ENCODE results near the gene PITPNC1.
A peak's percentile ranks its signal among the peaks of the same experiment; 100 is the strongest.

The PITPNC1 gene

DNA sequence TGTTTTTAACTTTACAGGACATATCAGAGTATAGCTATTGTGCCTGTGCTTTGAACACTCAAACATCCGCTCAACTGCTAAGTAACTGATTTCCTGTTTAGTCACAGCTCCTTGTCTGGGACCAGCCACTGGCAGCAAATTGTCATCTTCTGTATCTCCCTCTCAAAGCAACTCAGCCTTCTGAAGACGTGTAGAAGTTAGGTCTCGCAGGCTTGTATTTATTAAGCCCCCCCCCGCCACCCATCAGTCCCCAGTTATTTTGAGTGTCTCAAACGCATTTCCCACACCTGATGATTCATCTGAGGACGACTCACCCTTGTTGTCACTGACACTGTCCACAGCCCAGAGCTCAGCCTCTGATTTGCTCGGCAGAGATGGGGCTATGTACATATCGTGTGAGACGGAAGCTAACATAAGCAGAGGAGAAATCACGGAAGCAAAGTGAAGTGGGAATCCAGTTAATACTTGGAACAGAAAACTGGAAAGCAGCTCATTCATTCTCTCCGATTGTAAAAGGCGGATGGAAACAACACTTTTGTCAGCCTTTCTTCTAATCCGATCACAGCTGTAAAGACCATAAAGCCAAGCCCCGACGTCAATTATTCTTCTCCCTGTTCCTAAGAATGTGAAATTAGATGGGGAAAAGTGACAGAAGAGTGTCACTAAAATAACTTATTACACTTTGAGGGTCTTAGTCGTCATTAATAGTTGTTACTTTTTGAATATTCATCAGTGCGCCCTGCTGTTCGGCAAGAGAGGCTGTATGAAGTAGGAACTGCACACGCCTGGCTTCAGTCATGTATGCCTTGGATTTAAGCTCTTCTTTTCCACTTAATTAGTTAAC lies 64.2 kb downstream of the PITPNC1 start:
- H3K4me3 Mint-ChIP-seq: peak overlapping the region; percentile 85
- H3K36me3 Mint-ChIP-seq (ENCODE audit: low read depth): peaks cover 3% of the 10 kb centered on the region
- no peaks in the 10 kb centered on the region for H3K27me3 Mint-ChIP-seq
- DNase-seq: peak; percentile 62
- no peaks in the 10 kb centered on the region for H3K9me3 Mint-ChIP-seq
- peaks cover 86% of the 10 kb centered on the region for H3K4me1 Mint-ChIP-seq
- peak; percentile 97 for ATAC-seq
- H3K27ac Mint-ChIP-seq: peak overlapping the region; percentile 94

DNA sequence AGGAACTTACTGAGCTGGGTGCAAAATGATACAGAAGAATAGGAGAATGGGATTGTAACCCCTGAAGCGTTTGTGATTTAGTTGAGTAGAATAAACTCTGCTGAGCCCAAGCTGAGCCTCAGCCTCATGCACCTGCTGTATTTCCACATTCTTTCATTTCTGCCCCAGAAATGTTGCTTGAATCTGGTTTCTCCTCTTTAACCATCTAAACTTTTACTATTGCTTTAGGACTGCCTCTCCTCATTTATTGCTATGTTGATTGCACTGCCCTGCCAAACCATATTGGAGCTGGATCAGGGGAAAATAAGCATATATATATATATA lies 64.8 kb downstream of the PITPNC1 start:
- peaks cover 82% of the 10 kb centered on the region for H3K4me1 Mint-ChIP-seq
- peak overlapping the region; percentile 94 for H3K27ac Mint-ChIP-seq
- H3K9me3 Mint-ChIP-seq: no peaks in the 10 kb centered on the region
- H3K4me3 Mint-ChIP-seq: peak overlapping the region; percentile 85
- DNase-seq (no peak), ATAC-seq (no peak)
- peaks cover 3% of the 10 kb centered on the region for H3K36me3 Mint-ChIP-seq (ENCODE audit: low read depth)
- H3K27me3 Mint-ChIP-seq: no peaks in the 10 kb centered on the region

DNA sequence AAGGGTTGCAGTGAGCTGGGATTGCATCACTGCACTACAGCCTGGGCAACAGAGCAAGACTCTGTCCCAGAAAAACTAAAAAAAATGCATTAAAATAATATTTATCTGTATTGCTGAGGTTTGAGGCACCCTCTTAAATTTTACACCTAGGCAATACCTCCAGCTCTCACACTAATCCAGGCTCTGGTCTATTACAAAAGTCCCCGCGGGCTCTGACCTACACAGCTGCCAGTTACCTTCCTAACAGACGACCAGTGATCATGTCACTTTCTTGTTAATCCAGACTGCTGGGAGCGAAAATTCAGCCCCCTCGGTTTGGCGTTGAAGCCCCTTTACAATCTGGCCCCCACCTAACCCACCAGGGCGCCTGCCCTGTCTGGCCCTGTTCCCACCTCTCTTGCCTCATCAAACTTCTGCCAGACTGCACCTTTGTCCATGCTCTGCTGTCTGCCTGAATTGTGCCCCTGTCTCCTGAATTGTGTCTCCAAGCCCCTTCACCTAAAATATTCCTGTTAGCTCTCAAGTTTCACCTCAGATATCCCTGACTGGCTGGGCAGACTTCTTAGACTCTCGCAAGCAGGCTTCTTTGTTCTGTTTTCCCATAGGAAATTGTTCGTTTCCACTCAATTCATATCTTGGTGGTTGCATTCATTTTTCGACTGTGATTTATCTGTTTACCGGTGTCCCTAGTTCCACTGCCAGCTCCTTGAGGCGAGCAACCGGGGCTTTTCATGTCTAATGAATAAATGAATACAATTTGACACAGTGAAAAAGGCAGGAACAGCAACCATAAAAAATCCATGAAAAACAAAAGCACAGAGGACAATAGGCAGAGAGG lies 65.9 kb downstream of the PITPNC1 start:
- DNase-seq (no peak), ATAC-seq (no peak)
- Mint-ChIP-seq H3K4me3 (no peak overlapping the region), H3K9me3 (no peaks in the 10 kb centered on the region), H3K27ac (peak overlapping the region; percentile 84), H3K27me3 (no peaks in the 10 kb centered on the region), H3K4me1 (peaks cover 76% of the 10 kb centered on the region), H3K36me3 (ENCODE audit: low read depth) (peaks cover 3% of the 10 kb centered on the region)

DNA sequence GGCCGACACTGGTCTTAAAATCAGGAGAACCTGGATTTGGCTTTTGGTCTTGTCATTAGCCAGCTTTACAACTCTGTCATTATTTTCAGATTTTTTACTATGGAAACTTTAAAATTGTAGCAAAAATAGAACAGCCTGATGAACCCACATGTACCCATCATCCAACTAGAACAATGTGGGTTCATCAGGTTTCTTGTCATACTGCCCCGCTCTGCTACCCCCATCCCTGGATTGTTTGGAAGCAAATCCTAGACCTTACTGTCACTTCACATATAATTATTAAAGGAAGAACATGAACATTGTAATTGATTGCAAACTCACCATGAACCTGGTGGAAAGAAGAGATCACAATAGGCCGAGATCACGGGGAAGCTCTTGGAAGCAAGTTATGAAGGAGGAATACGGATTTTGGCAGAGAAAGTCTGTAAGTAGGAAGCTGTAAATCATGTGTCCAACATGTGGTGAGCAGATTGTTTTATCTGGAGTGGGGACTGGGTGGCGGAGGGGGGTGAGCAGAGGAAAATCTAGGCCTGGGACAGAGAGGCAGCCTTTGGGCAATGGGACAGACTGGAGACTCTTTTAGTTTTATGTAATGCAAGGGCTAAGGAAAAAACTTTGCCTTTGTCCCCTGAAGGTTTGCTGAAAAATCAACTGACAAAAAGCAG lies 67.0 kb downstream of the PITPNC1 start:
- ATAC-seq (no peak), DNase-seq (no peak)
- Mint-ChIP-seq H3K27me3 (no peaks in the 10 kb centered on the region), H3K27ac (peak overlapping the region; percentile 20), H3K4me1 (peaks cover 77% of the 10 kb centered on the region), H3K36me3 (ENCODE audit: low read depth) (peaks cover 3% of the 10 kb centered on the region), H3K4me3 (no peak overlapping the region), H3K9me3 (no peaks in the 10 kb centered on the region)

DNA sequence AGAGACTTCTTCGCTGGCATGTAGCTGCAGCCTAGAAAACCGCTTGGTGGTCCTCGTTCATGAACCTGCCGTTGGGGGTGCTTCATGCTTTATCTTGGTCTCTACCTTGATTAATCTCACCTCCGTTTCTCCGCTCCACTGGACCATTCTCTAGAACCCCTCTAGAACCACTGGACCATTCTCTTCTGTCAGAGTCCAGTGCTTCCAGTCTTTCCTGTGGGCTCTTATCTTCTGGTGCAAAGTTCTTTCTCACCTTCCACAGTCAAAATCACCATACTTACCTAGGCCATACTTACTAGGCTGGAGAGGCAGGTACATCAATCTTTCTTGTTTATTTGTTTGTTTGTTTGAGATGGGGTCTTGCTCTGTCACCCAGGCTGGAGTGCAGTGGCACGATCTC lies 71.4 kb downstream of the PITPNC1 start:
- Mint-ChIP-seq H3K27ac (no peak overlapping the region), H3K27me3 (no peaks in the 10 kb centered on the region), H3K36me3 (ENCODE audit: low read depth) (peaks cover 6% of the 10 kb centered on the region), H3K4me1 (peaks cover 84% of the 10 kb centered on the region), H3K4me3 (no peak overlapping the region), H3K9me3 (no peaks in the 10 kb centered on the region)
- ATAC-seq (no peak), DNase-seq (no peak)

DNA sequence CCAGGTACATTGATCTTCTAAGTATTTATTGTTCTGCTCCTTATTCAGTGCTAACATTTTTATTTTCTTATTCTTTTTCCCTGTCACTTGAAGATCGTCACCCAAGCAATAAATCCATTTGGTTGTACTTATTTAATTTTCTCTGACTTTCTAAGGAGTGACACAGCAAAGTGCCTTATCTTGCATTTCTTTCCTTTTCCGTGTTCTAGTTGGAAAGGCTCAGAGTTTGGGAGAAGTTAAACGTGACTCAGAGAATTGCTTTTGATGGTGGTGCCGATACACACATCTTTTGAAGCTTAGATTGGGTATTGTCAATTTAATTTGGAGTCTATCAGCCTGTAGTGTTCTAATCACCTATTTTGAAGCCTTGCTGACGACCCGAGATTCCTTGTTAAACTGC lies 72.0 kb downstream of the PITPNC1 start:
- H3K27me3 Mint-ChIP-seq: no peaks in the 10 kb centered on the region
- no peaks in the 10 kb centered on the region for H3K9me3 Mint-ChIP-seq
- H3K27ac Mint-ChIP-seq: peak overlapping the region; percentile 98
- H3K4me1 Mint-ChIP-seq: peaks cover 83% of the 10 kb centered on the region
- ATAC-seq: no peak
- no peak for DNase-seq
- peak overlapping the region; percentile 68 for H3K4me3 Mint-ChIP-seq
- peaks cover 5% of the 10 kb centered on the region for H3K36me3 Mint-ChIP-seq (ENCODE audit: low read depth)

DNA sequence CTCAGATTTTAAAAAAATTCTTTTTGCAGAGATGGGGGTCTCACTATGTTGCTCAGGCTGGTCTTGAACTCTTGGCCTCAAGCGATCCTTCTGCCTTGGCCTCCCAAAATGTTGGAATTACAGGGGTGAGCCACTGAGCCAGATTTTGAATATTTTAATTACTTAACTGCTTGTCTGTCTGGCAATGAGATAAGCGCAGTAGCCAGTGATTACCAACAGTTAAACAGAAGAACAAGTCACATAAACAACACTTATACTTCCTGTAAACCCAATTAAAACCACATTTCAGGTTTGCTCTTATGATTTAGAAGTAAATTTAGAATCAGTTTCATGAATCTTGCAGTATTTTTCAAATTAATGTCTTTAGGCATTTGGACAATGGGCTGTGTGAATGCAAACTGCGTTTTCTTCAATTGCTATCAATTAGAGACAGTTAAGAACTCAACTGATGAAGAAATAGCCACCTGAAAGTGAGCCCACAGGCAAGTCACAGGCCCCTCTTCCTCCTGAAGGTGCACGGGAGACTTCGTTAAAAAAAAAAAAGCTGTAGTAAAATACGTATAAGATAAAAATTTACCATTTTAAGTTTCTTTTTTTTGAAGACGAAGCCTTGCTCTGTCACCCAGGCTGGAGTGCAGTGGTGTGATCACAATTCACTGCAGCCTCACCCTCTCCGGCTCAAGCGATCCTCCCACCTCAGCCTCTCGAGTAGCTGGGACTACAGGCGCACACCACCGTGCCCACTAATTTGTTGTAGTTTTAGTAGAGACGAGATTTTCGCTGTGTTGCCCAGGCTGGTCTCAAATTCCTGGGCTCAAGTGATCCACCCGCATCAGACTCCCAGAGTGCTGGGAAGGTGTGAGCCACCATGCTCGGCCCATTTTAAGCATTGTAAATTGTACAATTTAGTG lies 73.0 kb downstream of the PITPNC1 start:
- no peak for DNase-seq
- Mint-ChIP-seq H3K27me3 (no peaks in the 10 kb centered on the region), H3K4me3 (peak overlapping the region; percentile 68), H3K27ac (peak overlapping the region; percentile 98), H3K4me1 (peaks cover 84% of the 10 kb centered on the region), H3K9me3 (no peaks in the 10 kb centered on the region), H3K36me3 (ENCODE audit: low read depth) (peaks cover 3% of the 10 kb centered on the region)
- no peak for ATAC-seq

DNA sequence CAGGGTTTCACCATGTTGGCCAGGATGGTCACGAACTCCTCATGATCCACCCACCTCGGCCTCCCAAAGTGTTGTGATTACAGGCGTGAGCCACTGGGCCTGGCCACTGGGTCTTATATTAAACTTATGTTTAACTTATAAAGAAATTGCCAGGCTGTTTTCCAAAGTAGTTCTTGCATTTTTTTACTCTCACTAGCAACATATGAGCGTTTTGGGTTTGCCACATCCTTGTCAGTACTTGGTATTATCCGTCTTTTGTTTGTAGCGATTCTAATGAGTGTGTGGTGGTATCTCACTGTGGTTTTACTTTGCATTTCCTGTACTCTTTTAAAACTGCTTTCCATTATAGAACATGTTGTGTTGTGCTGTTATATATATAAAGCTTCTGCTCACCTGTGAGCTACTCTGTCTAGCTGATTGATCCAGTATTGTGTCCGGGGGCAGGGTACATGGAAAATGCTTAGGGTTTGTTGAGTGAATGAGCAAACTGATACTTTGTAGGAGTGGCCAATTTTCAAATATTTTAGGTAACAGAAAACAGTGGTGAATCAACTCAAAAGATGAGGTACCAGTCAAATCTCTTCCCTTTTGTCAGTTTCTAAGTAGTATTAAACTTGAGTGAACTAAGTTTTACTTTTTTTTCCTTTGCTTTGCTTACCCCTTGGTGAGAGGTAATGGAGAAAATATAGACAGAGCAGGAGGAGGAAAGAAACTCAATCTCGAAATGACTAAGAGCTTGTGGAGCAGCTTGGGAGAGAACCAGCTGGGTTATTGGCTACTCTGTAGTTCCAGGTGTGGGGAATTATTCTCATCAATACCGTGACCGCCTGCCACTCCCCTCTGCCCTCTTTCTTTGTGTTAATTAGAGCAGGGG lies 75.8 kb downstream of the PITPNC1 start:
- Mint-ChIP-seq H3K4me1 (peaks cover 88% of the 10 kb centered on the region), H3K36me3 (ENCODE audit: low read depth) (peaks cover 12% of the 10 kb centered on the region), H3K27me3 (no peaks in the 10 kb centered on the region), H3K4me3 (peak overlapping the region; percentile 76), H3K9me3 (peaks cover 8% of the 10 kb centered on the region), H3K27ac (peak overlapping the region; percentile 98)
- peak; percentile 84 for ATAC-seq
- DNase-seq: no peak

DNA sequence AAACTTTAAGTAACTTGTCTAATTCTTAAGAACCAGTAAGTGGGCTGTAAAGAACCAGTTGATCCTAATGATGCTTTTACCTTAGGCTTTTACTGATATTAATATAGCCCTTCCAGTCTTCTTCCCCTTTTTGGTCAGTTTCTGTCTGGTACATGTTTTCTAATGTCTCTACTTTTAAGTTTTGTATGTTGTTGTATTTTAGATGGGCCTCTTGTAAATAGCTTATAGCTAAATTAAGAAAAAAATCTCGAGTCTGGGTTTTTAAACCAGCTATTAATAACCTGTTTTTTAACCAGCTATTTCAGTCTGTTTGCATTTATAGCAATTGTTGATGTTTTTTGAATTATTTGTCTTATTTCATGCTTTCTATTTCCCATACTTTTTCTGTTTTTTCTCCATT lies 79.0 kb downstream of the PITPNC1 start:
- H3K4me1 Mint-ChIP-seq: peaks cover 81% of the 10 kb centered on the region
- no peak for DNase-seq
- peaks cover 23% of the 10 kb centered on the region for H3K36me3 Mint-ChIP-seq (ENCODE audit: low read depth)
- H3K27ac Mint-ChIP-seq: peak overlapping the region; percentile 26
- no peaks in the 10 kb centered on the region for H3K27me3 Mint-ChIP-seq
- peaks cover 16% of the 10 kb centered on the region for H3K9me3 Mint-ChIP-seq
- no peak overlapping the region for H3K4me3 Mint-ChIP-seq
- ATAC-seq: no peak

DNA sequence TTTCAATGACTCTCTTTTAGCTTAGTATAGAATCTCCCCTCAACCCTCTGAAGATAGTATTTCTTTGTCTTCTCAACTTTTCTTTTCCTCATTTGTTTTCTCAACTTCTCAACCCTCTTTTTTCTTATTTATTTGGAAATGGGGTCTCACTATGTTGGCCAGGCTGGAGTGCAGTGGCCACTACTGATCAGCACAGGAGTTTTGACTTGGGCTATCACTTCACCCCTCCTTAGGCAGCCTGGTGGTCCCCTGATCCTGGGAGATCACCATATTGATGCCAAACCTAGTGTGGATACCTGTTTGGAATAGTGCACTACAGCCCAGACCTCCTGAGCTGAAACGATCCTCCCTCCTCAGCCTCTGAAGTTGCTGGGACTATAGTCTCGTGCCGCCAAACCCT lies 79.8 kb downstream of the PITPNC1 start:
- ATAC-seq: no peak
- DNase-seq: no peak
- H3K4me3 Mint-ChIP-seq: no peak overlapping the region
- peaks cover 23% of the 10 kb centered on the region for H3K36me3 Mint-ChIP-seq (ENCODE audit: low read depth)
- H3K4me1 Mint-ChIP-seq: peaks cover 81% of the 10 kb centered on the region
- no peaks in the 10 kb centered on the region for H3K27me3 Mint-ChIP-seq
- peak overlapping the region; percentile 26 for H3K27ac Mint-ChIP-seq
- peaks cover 16% of the 10 kb centered on the region for H3K9me3 Mint-ChIP-seq

DNA sequence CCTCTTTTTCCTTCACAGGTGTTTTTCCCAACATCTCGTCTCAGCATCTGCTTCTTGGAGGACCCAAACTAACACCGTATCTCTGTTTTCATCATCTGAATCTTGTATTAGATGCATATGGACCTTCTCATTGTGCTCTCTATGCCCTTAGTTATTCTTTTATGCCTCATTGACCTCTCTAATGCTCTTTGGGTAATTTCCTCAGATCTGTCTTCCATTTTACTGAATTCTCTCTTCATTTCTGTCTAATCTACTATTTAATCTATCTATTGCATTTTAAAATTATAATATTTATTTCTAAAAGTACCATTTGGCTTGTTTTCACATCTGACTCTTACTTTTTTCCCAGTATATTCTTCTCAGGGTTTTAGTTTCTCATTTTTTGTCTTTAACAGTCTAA lies 81.1 kb downstream of the PITPNC1 start:
- DNase-seq (no peak), ATAC-seq (no peak)
- H3K27ac Mint-ChIP-seq: peak overlapping the region; percentile 40
- no peak overlapping the region for H3K4me3 Mint-ChIP-seq
- no peaks in the 10 kb centered on the region for H3K27me3 Mint-ChIP-seq
- peaks cover 16% of the 10 kb centered on the region for H3K9me3 Mint-ChIP-seq
- H3K4me1 Mint-ChIP-seq: peaks cover 78% of the 10 kb centered on the region
- H3K36me3 Mint-ChIP-seq (ENCODE audit: low read depth): peaks cover 22% of the 10 kb centered on the region

DNA sequence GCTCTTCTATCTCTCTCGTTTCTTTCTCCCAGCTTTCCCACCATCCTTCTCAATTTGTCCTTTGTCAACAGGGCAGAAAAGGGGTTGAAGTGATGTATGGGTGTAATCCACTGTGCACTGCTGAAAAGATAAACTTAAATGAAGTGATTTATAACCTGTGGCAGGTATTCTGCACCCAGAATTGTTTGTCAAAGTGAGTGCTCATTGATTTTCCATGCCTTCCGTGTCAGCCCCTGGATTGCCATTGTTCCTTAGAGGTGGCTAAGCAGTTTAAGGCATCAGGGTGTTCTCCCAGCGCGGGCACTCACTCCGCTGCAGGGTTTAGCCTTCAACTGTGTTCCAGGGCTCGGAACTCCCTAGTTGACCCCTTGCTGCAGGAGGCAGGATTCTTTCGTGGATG lies 82.9 kb downstream of the PITPNC1 start:
- H3K36me3 Mint-ChIP-seq (ENCODE audit: low read depth): peaks cover 23% of the 10 kb centered on the region
- peak overlapping the region; percentile 59 for H3K27ac Mint-ChIP-seq
- peaks cover 79% of the 10 kb centered on the region for H3K4me1 Mint-ChIP-seq

DNA sequence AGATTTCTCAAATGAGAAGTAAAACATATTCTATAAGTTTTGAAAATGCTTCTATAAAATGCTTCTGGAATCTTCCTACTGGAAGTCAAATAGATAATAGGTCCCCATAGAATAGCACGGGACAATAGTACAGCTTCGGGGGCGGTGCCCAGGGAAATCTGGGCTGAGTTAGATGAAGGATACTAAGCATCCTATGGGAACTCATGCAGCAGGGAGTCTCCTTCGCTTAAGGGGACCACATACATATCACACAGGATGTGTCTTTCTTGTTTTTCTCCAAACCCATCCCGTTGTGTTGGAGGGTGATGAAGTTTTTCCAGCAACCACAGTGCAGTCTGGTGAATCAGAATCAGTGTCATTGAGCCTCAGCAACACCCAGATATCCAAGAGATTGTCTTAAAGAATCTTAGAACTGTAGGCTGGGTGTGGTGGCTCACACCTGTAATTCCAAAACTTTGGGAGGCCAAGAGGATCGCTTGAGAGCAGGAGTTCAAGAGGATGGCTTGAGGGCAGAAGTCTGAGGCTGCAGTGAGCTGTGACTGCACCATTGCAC lies 84.2 kb downstream of the PITPNC1 start:
- peaks cover 23% of the 10 kb centered on the region for H3K36me3 Mint-ChIP-seq (ENCODE audit: low read depth)
- peak overlapping the region; percentile 5 for H3K4me3 Mint-ChIP-seq
- peaks cover 16% of the 10 kb centered on the region for H3K9me3 Mint-ChIP-seq
- ATAC-seq (peak; percentile 90), DNase-seq (no peak)
- H3K27me3 Mint-ChIP-seq: no peaks in the 10 kb centered on the region
- H3K4me1 Mint-ChIP-seq: peaks cover 78% of the 10 kb centered on the region
- peak overlapping the region; percentile 72 for H3K27ac Mint-ChIP-seq

More for the DNA sequence above, 82.9 kb downstream of the PITPNC1 start:
- ATAC-seq (no peak), DNase-seq (no peak)
- Mint-ChIP-seq H3K27me3 (no peaks in the 10 kb centered on the region), H3K4me3 (no peak overlapping the region), H3K9me3 (peaks cover 16% of the 10 kb centered on the region)

Data from activated naive CD8-positive, alpha-beta T cell treated with anti-CD3 and anti-CD28 coated beads, Interleukin-2, amount 50 U/mL, for 24 hours (primary cell).